ENCODE data around the gene KLHL17. TPM values are rescaled to one million over a fixed set of nuclear protein-coding genes. Genes with fewer than 3 reads are reported as not detected.

Gene KLHL17
- total and polyA plus RNA-seq, 10 of the 15 experiments (the other 5 are each of a cell fraction or from before 2014, with no cell fraction given): 0.03 to 30.6 (median 5.3) TPM

GRCh38 chr1:917466-918091 is 42.8 kb upstream of the KLHL17 start:
- Histone ChIP-seq H3K9ac (ENCODE audit: control insufficient read depth, insufficient read depth, low read length) (no peak overlapping the region), H3K36me3 (ENCODE audit: control insufficient read depth in 2 of 2, insufficient read depth in 2 of 2, low read length in 1 of 2) (no peaks in the 10 kb centered on the region), H4K20me1 (ENCODE audit: control insufficient read depth, insufficient read depth) (no peaks in the 10 kb centered on the region; the same call in none of the 2 replicates), H3K4me3 (no peak overlapping the region), H3K79me2 (ENCODE audit: control insufficient read depth, insufficient read depth, low read length) (no peaks in the 10 kb centered on the region), H3K4me2 (ENCODE audit: control insufficient read depth, insufficient read depth) (no peak overlapping the region), H3K27me3 (replicated peaks in 1 of 2; ENCODE audit: control insufficient read depth in 2 of 2, insufficient read depth in 2 of 2, low read length in 1 of 2) (peaks cover 2 to 9% of the 10 kb centered on the region in 2 experiments; a peak in 3 of 4 replicates), H3K27ac (ENCODE audit: control insufficient read depth, insufficient read depth) (no peak overlapping the region), H3K4me1 (ENCODE audit: control insufficient read depth, insufficient read depth, low read length) (no peaks in the 10 kb centered on the region), H3K9me3 (replicated peaks; ENCODE audit: control insufficient read depth, insufficient read depth, low read length) (no peaks in the 10 kb centered on the region), H2AFZ (ENCODE audit: control insufficient read depth, low read depth, low read length) (no peak overlapping the region)
- CTCF ChIA-PET: no interaction called here
- in situ Hi-C loops (cut with MboI) (no loop called here), intact Hi-C loops (cut with micrococcal nuclease; ENCODE audit: unreplicated experiment) (no loop called here)
- DNase-seq (ENCODE audit: low read depth, low spot score) (no peak), FAIRE-seq (no peak), ATAC-seq (no peak)
- RAD21 ChIA-PET (ENCODE audit: unreplicated experiment): no interaction called here
- BruUV-seq (replicated peaks): no TSS peak
- TF ChIP-seq CHD2 (IDR thresholded peaks at IDR 0.05; ENCODE audit: borderline replicate concordance, low read depth, low read length) (no peak), HSF1 (IDR thresholded peaks at IDR 0.05; ENCODE audit: low read depth, low read length) (no peak), SMAD1 (IDR thresholded peaks at IDR 0.05; ENCODE audit: low read depth, partially characterized antibody) (no peak)
- SMC1A ChIA-PET (ENCODE audit: uncharacterized antibody, unreplicated experiment): no interaction called here
- WGBS (ENCODE audit: insufficient coverage, insufficient replicate concordance, low lambda C conversion rate, missing lambda C conversion rate): 27% methylated on average over 22 of the region's 22 CpGs
- POLR2A ChIA-PET: no interaction called here

- H3K36me3 ChIP-seq (ENCODE audit: control insufficient read depth in 2 of 2, insufficient read depth in 2 of 2, low read length in 1 of 2): no peaks in the 10 kb centered on the region
- no peaks in the 10 kb centered on the region for H3K4me1 ChIP-seq (ENCODE audit: control insufficient read depth, insufficient read depth, low read length)
- no peaks in the 10 kb centered on the region for H3K79me2 ChIP-seq (ENCODE audit: control insufficient read depth, insufficient read depth, low read length)
- WGBS (ENCODE audit: insufficient coverage, insufficient replicate concordance, low lambda C conversion rate, missing lambda C conversion rate): 40% methylated on average over 15 of the region's 15 CpGs
- H3K27me3 ChIP-seq (replicated peaks in 1 of 2; ENCODE audit: control insufficient read depth in 2 of 2, insufficient read depth in 2 of 2, low read length in 1 of 2): peaks cover 9 to 14% of the 10 kb centered on the region in 2 experiments
- ChIA-PET SMC1A (ENCODE audit: uncharacterized antibody, unreplicated experiment) (no interaction called here), POLR2A (no interaction called here), CTCF (no interaction called here), RAD21 (ENCODE audit: unreplicated experiment) (no interaction called here)
- FAIRE-seq (no peak), ATAC-seq (no peak), DNase-seq (ENCODE audit: low read depth, low spot score) (no peak)
- H3K9me3 ChIP-seq (replicated peaks; ENCODE audit: control insufficient read depth, insufficient read depth, low read length): no peaks in the 10 kb centered on the region
- no peak overlapping the region for H3K27ac ChIP-seq (ENCODE audit: control insufficient read depth, insufficient read depth)
- no peaks in the 10 kb centered on the region; the same call in none of the 2 replicates for H4K20me1 ChIP-seq (ENCODE audit: control insufficient read depth, insufficient read depth)
- no peak overlapping the region for H3K9ac ChIP-seq (ENCODE audit: control insufficient read depth, insufficient read depth, low read length)
- H2AFZ ChIP-seq (ENCODE audit: control insufficient read depth, low read depth, low read length): no peak overlapping the region
- TF ChIP-seq ZNF384 (IDR thresholded peaks at IDR 0.05; ENCODE audit: borderline replicate concordance, low read depth, low read length) (no peak), NKRF (conservative IDR thresholded peaks at IDR 0.05) (no peak), CBFB (IDR thresholded peaks at IDR 0.05; ENCODE audit: low read depth) (no peak), NFXL1 (IDR thresholded peaks at IDR 0.05; ENCODE audit: borderline replicate concordance) (no peak), TCF12 (IDR thresholded peaks at IDR 0.05; ENCODE audit: low read depth, low read length) (no peak), BCL3 (IDR thresholded peaks at IDR 0.05; ENCODE audit: borderline replicate concordance, insufficient read depth, low read depth, low read length, poor library complexity, severe bottlenecking) (no peak), POLR2AphosphoS5 (IDR thresholded peaks at IDR 0.05; ENCODE audit: low read length) (no peak), IRF4 (IDR thresholded peaks at IDR 0.05; ENCODE audit: low read depth, low read length) (no peak)
- H3K4me2 ChIP-seq (ENCODE audit: control insufficient read depth, insufficient read depth): no peak overlapping the region
- in situ Hi-C loops (cut with MboI) (no loop called here), intact Hi-C loops (cut with micrococcal nuclease; ENCODE audit: unreplicated experiment) (no loop called here)
- H3K4me3 ChIP-seq: no peak overlapping the region
- BruUV-seq (replicated peaks): no TSS peak
These were observed 42.0 kb upstream of the KLHL17 start for GRCh38 chr1:918353-918752.
